ENCODE results near the gene ACY1. TPM values are rescaled to one million over a fixed set of nuclear protein-coding genes. Genes with fewer than 3 reads are reported as not detected.

ACY1 gene
- total RNA-seq, 2 experiments from 2014 or later: 61.8 to 64.5 TPM

DNA sequence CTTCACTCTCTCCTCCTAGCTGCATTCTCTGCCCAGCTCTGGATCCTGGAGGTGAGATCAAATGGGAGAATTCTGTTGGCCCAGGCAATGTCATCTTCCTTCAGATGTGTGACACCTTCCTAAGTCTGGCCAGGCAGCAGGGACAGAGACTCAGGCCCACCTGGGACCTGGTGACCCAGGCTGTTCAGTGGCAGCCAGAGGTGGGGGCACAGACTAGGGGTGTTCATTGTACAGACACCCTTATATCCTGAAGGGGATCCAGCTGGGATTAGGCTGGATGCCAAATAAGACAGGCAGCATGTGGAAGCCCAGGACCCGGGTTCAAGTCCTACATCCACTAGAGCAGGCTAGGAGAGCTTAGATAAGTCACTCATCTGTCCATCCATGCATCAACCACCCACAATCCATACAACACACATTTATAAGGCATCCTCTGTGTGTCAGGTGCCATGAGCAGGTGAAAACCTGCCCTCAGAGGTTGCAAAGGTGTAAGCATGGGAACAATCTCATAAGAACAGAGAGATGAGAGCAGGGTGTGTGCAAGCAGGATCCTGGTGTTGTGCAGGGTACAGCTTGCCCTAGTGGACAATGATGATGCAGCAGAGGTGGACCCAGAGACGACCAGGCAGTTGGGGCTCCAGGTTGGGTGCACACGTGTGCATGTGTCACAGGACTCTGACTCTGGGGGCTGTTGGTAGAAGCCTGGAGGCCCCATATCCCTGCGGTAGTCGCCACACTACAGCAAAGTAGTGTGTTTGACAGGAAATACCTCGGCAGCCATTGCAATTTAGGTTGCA, 30.7 kb downstream of the ACY1 start:
- H3K4me3 Mint-ChIP-seq: no peak overlapping the region
- no peak for ATAC-seq

DNA sequence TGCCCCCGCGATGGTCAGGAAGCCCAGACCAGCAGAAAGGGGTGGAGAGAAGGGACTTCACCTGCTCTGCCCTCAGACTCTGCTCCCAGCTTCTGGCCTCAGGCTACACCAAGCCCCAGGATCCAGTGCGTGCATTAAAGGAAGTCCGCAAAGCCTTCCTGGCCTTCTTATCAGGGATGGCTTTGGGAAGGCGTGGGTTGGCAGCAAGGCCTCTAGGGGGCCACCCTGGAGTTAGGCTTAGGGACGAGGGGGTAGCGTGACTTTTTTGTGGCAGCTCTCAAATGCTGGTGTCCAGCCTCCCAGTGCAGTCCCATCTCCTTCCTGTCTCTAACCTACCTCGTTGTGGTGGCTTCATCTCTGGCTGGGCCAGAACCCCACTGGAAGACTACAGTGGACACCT, 31.3 kb downstream of the ACY1 start:
- H3K27ac Mint-ChIP-seq: no peak overlapping the region
- ChIA-PET CTCF (interaction anchor here (0.9 to 1.9 kb wide), 5 partner anchors 12 to 130 kb away, joined by 3 to 7 read pairs (median 6); no protein-coding TSS in a partner anchor), POLR2A (no interaction called here)
- DNase-seq (no peak), ATAC-seq (no peak)
- TF ChIP-seq, protein P1, sequence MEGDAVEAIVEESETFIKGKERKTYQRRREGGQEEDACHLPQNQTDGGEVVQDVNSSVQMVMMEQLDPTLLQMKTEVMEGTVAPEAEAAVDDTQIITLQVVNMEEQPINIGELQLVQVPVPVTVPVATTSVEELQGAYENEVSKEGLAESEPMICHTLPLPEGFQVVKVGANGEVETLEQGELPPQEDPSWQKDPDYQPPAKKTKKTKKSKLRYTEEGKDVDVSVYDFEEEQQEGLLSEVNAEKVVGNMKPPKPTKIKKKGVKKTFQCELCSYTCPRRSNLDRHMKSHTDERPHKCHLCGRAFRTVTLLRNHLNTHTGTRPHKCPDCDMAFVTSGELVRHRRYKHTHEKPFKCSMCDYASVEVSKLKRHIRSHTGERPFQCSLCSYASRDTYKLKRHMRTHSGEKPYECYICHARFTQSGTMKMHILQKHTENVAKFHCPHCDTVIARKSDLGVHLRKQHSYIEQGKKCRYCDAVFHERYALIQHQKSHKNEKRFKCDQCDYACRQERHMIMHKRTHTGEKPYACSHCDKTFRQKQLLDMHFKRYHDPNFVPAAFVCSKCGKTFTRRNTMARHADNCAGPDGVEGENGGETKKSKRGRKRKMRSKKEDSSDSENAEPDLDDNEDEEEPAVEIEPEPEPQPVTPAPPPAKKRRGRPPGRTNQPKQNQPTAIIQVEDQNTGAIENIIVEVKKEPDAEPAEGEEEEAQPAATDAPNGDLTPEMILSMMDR (IDR thresholded peaks at IDR 0.05): no peak
- no peaks in the 10 kb centered on the region for H3K36me3 Mint-ChIP-seq (ENCODE audit: low read depth)
- H3K27me3 Mint-ChIP-seq: no peaks in the 10 kb centered on the region
- H3K4me3 Mint-ChIP-seq: no peak overlapping the region
- H3K4me1 Mint-ChIP-seq (ENCODE audit: low read depth): no peaks in the 10 kb centered on the region
- H3K9me3 Mint-ChIP-seq: no peaks in the 10 kb centered on the region
- intact Hi-C loops (cut with micrococcal nuclease): no loop called here

More for the DNA sequence above, 30.7 kb downstream of the ACY1 start:
- Mint-ChIP-seq H3K36me3 (ENCODE audit: low read depth) (no peaks in the 10 kb centered on the region), H3K4me1 (ENCODE audit: low read depth) (no peaks in the 10 kb centered on the region), H3K27me3 (no peaks in the 10 kb centered on the region), H3K9me3 (no peaks in the 10 kb centered on the region), H3K27ac (no peak overlapping the region)
- POLR2A ChIA-PET: no interaction called here
- TF ChIP-seq, protein P1 (IDR thresholded peaks at IDR 0.05): no peak
- intact Hi-C loops (cut with micrococcal nuclease): no loop called here
- CTCF ChIA-PET: interaction anchor here (0.9 to 1.9 kb wide), 7 partner anchors 10 to 131 kb away, joined by 3 to 7 read pairs (median 5); no protein-coding TSS in a partner anchor
- DNase-seq: no peak

GRCh38 chr3:52015438-52016228, 32.3 kb downstream of the ACY1 start:
- Mint-ChIP-seq H3K27ac (no peak overlapping the region), H3K4me1 (ENCODE audit: low read depth) (no peaks in the 10 kb centered on the region), H3K27me3 (no peaks in the 10 kb centered on the region), H3K4me3 (no peak overlapping the region), H3K36me3 (ENCODE audit: low read depth) (no peaks in the 10 kb centered on the region), H3K9me3 (no peaks in the 10 kb centered on the region)
- DNase-seq (no peak), ATAC-seq (no peak)
- intact Hi-C loops (cut with micrococcal nuclease): no loop called here
- ChIA-PET CTCF (interaction anchor here (0.9 to 1.9 kb wide), 4 partner anchors 13 to 139 kb away, joined by 3 to 6 read pairs (median 3); partner anchors contain the start of gene POC1A), POLR2A (no interaction called here)
- TF ChIP-seq, protein P1 (IDR thresholded peaks at IDR 0.05): no peak

DNA sequence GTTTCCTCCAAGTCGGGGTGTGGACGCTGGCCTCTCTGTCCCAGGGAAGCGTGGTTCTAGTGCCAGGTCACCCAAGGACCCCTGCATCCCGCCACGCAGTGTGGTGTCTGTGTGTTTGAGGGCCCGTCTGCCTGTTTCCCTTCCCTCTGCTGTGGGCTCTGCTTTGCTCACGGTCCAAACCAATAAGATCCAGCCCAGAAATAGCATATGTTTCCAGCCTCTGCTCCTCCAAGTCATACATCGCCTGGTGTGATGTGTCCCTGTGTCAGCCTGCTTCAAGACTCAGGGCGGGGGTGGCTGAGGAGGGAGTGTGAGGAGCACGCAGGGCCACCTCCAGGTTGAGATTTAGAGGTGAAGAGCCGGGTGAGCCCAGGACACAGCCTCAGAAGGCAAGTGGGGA, 34.3 kb downstream of the ACY1 start:
- H3K4me1 Mint-ChIP-seq (ENCODE audit: low read depth): no peaks in the 10 kb centered on the region
- no peak for DNase-seq
- H3K27me3 Mint-ChIP-seq: no peaks in the 10 kb centered on the region
- intact Hi-C loops (cut with micrococcal nuclease): no loop called here
- H3K27ac Mint-ChIP-seq: no peak overlapping the region
- H3K4me3 Mint-ChIP-seq: no peak overlapping the region
- no peaks in the 10 kb centered on the region for H3K36me3 Mint-ChIP-seq (ENCODE audit: low read depth)
- ChIA-PET POLR2A (no interaction called here), CTCF (no interaction called here)
- TF ChIP-seq, protein P1 (IDR thresholded peaks at IDR 0.05): no peak
- H3K9me3 Mint-ChIP-seq: no peaks in the 10 kb centered on the region
- ATAC-seq: no peak

Data from activated CD8-positive, alpha-beta T cell treated with anti-CD3 and anti-CD28 coated beads for 36 hours (primary cell).